Fibroblast of mammary gland (primary cell): ENCODE results near the gene CDK18.

Experiments
- DNase-seq: peaks from one replicate; pipeline ENCODE4 v3.0.0-alpha.2; 2010; ENCODE audit warnings: low read depth
- H3K4me3 ChIP-seq: 2 replicates; pipeline ENCODE4 v1.5.1; 2011; ENCODE audit warnings: low read depth, mild to moderate bottlenecking, low read length, moderate library complexity; ENCODE audit not compliant: control insufficient read depth
- TF ChIP-seq, protein P1 (sequence below): conservative IDR thresholded peaks from 2 replicates; pipeline ENCODE4 v1.5.1; 2011; ENCODE audit warnings: low read depth, low read length, inconsistent platforms; ENCODE audit not compliant: control insufficient read depth, insufficient read depth

CDK18 gene

GRCh38 chr1:205517763-205518162, 13.3 kb downstream of the CDK18 start:
- no peak overlapping the region for H3K4me3 ChIP-seq
- TF ChIP-seq, protein P1, sequence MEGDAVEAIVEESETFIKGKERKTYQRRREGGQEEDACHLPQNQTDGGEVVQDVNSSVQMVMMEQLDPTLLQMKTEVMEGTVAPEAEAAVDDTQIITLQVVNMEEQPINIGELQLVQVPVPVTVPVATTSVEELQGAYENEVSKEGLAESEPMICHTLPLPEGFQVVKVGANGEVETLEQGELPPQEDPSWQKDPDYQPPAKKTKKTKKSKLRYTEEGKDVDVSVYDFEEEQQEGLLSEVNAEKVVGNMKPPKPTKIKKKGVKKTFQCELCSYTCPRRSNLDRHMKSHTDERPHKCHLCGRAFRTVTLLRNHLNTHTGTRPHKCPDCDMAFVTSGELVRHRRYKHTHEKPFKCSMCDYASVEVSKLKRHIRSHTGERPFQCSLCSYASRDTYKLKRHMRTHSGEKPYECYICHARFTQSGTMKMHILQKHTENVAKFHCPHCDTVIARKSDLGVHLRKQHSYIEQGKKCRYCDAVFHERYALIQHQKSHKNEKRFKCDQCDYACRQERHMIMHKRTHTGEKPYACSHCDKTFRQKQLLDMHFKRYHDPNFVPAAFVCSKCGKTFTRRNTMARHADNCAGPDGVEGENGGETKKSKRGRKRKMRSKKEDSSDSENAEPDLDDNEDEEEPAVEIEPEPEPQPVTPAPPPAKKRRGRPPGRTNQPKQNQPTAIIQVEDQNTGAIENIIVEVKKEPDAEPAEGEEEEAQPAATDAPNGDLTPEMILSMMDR = no peak
- DNase-seq = no peak

GRCh38 chr1:205518661-205519540, 14.4 kb downstream of the CDK18 start:
- DNase-seq = no peak

GRCh38 chr1:205519541-205520131, 15.2 kb downstream of the CDK18 start:
- H3K4me3 ChIP-seq = no peak overlapping the region
- TF ChIP-seq, protein P1 = no peak

More at GRCh38 chr1:205518661-205519540, 14.4 kb downstream of the CDK18 start:
- TF ChIP-seq, protein P1 = no peak
- no peak overlapping the region for H3K4me3 ChIP-seq

DNA sequence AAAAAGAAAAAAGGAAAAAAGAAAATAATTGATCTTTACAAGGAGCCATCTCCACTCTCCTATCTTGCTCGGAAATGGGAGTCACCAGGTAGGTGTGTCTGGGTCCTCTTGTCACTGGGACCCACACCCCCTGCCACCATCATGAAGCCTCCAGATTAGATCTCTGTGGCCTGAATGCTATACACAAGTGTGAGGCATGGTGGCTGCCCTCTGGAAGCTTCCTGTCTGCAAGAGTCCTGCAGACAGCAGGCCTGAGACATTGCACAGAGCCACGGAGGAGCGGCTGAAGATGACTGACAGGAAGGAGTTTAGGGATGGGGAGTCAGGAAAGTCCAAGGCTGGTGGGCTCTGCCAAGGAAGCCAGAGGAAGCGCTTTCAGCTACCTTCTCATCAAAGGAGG, 16.2 kb downstream of the CDK18 start:
- TF ChIP-seq, protein P1 = no peak
- DNase-seq = no peak

More at GRCh38 chr1:205519541-205520131, 15.2 kb downstream of the CDK18 start:
- DNase-seq = no peak

DNA sequence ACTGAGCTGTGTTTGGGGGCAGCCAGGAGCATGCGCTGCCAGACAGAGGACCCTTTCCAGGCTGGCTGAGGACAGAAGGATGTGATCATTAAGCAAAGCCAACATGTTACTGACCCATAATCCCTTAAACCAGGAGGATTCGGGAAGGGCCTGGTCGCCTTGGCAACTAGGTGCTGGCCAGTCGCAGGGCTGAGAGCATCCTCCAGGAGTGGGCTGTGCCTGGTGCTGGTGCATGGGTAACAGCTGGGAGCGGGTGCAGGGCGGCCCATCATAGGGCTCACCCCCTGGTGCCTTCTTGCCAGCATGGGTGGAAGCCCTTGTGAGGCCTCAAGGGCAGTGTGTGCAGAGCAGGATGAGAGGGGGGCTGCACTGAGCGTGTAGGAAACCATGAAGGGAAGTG, 17.2 kb downstream of the CDK18 start:
- no peak overlapping the region for H3K4me3 ChIP-seq
- DNase-seq = no peak
- TF ChIP-seq, protein P1 = no peak

More for the DNA sequence above, 16.2 kb downstream of the CDK18 start:
- no peak overlapping the region for H3K4me3 ChIP-seq

DNA sequence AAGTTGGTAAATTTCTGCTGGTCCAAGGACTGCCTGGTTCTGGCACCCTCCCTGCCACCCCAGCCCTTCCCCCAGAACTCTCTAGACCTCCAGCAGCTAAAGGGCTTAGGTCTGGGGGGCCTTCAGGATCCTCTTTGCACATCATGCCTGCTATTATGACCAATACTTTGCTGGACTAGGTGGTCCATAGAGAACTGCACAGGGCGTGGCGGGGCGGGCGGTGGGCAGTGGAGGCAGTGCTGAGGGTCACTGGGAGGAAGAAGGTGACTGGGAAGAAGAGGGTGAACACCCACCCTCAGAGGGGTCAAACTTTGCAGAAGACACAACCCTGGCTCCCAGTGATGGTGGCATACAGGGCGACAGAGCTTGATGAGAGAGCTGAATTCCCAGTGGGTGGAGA, 18.2 kb downstream of the CDK18 start:
- no peak for DNase-seq
- H3K4me3 ChIP-seq = no peak overlapping the region
- TF ChIP-seq, protein P1 = no peak
